Measurements from ENCODE around the gene TPGS2. TPM values are rescaled to one million over a fixed set of nuclear protein-coding genes. Genes with fewer than 3 reads are reported as not detected.
A peak's percentile ranks its signal among the peaks of the same experiment; 100 is the strongest.

The TPGS2 gene
- polyA plus RNA-seq, 2 of the 4 experiments (the other 2 are of a cell fraction), result 71.9 to 143 TPM

- no peak overlapping the region for H3K4me2 ChIP-seq
- H3K27ac ChIP-seq, result no peak overlapping the region
- no peaks in the 10 kb centered on the region for H3K9me3 ChIP-seq
- ChIA-PET CTCF (interaction anchor here (1.0 to 1.2 kb wide), 2 partner anchors 9 to 665 kb away, joined by 3 read pairs; no protein-coding TSS in a partner anchor), POLR2A (no interaction called here)
- H3K4me3 ChIP-seq, result no peak overlapping the region
- no peaks in the 10 kb centered on the region for H3K4me1 ChIP-seq
- WGBS (ENCODE audit: missing lambda C conversion rate), result 71% methylated on average over 12 of the region's 12 CpGs
- no peak for DNase-seq (ENCODE audit: low read depth in 1 of 2, low spot score in 1 of 2)
- no peak for FAIRE-seq
- ATAC-seq, result 0 out of 6 replicates have a peak, but pooled peaks of 1 of the 2 experiments have one; percentile 29
- no peak for TF ChIP-seq POLR2AphosphoS2 (conservative IDR thresholded peaks at IDR 0.05; ENCODE audit: low read length)
- no peak for TF ChIP-seq KDM5A (IDR thresholded peaks at IDR 0.05)
- TF ChIP-seq CEBPB (IDR thresholded peaks at IDR 0.05), result no peak
- TF ChIP-seq TFCP2L1 (CRISPR knock-in tag; IDR thresholded peaks at IDR 0.05), result no peak
- TF ChIP-seq FOSB (CRISPR knock-in tag; IDR thresholded peaks at IDR 0.05), result no peak
- no peak for TF ChIP-seq NFE2L2 (conservative IDR thresholded peaks at IDR 0.05; ENCODE audit: low read length)
- no peak for TF ChIP-seq RCOR1 (IDR thresholded peaks at IDR 0.05; ENCODE audit: low read depth, low read length)
- TF ChIP-seq ZSCAN20 (CRISPR knock-in tag; IDR thresholded peaks at IDR 0.05), result no peak
- no peak for TF ChIP-seq RFX5 (IDR thresholded peaks at IDR 0.05)
- TF ChIP-seq RNF2 (IDR thresholded peaks at IDR 0.05; ENCODE audit: borderline replicate concordance, low read depth), result no peak
- no peak for TF ChIP-seq BHLHE40 (IDR thresholded peaks at IDR 0.05; ENCODE audit: low read depth, low read length)
Measured at GRCh38 chr18:36761186-36761698, 67.6 kb downstream of the TPGS2 start.

- Histone ChIP-seq H3K9me3 (no peaks in the 10 kb centered on the region), H3K4me2 (no peak overlapping the region), H3K4me1 (no peaks in the 10 kb centered on the region), H3K27ac (no peak overlapping the region), H3K4me3 (no peak overlapping the region)
- POLR2A ChIA-PET, result no interaction called here
- DNase-seq (ENCODE audit: low read depth in 1 of 2, low spot score in 1 of 2) (no peak), FAIRE-seq (no peak), ATAC-seq (no peak)
- CTCF ChIA-PET, result interaction anchor here (1.2 kb wide), 1 partner anchor 665 kb away, joined by 3 read pairs; no protein-coding TSS in a partner anchor
- WGBS (ENCODE audit: missing lambda C conversion rate), result 84% methylated on average over 29 of the region's 29 CpGs
- TF ChIP-seq GATA3 (IDR thresholded peaks at IDR 0.05; ENCODE audit: borderline replicate concordance) (no peak), FOSL2 (IDR thresholded peaks at IDR 0.05) (no peak), FOSL2 (CRISPR knock-in tag; IDR thresholded peaks at IDR 0.05) (no peak), HES2 (IDR thresholded peaks at IDR 0.05) (no peak), CBX2 (IDR thresholded peaks at IDR 0.05; ENCODE audit: borderline replicate concordance, low read depth) (no peak)
Measured at GRCh38 chr18:36760598-36760997, 68.2 kb downstream of the TPGS2 start.

GRCh38 chr18:36759167-36759776, 69.5 kb downstream of the TPGS2 start:
- Histone ChIP-seq H3K27ac (no peak overlapping the region), H3K4me2 (no peak overlapping the region), H3K4me3 (no peak overlapping the region), H3K4me1 (no peaks in the 10 kb centered on the region), H3K9me3 (no peaks in the 10 kb centered on the region)
- no peak for DNase-seq (ENCODE audit: low read depth in 1 of 2, low spot score in 1 of 2)
- POLR2A ChIA-PET, result no interaction called here
- TF ChIP-seq ZSCAN20 (CRISPR knock-in tag; IDR thresholded peaks at IDR 0.05), result no peak
- no peak for TF ChIP-seq CHD4 (IDR thresholded peaks at IDR 0.05; ENCODE audit: borderline replicate concordance)
- no peak for TF ChIP-seq RCOR1 (IDR thresholded peaks at IDR 0.05; ENCODE audit: low read depth, low read length)
- TF ChIP-seq REST (IDR thresholded peaks at IDR 0.05), result no peak
- no peak for TF ChIP-seq FOXS1 (CRISPR knock-in tag; IDR thresholded peaks at IDR 0.05)
- TF ChIP-seq RARB (CRISPR knock-in tag; IDR thresholded peaks at IDR 0.05), result no peak
- TF ChIP-seq SREBF2 (IDR thresholded peaks at IDR 0.05), result no peak
- TF ChIP-seq NFE2L2 (conservative IDR thresholded peaks at IDR 0.05; ENCODE audit: low read length), result no peak
- TF ChIP-seq RFX5 (IDR thresholded peaks at IDR 0.05), result no peak
- no peak for TF ChIP-seq BCL3 (IDR thresholded peaks at IDR 0.05)
- TF ChIP-seq SMC3 (IDR thresholded peaks at IDR 0.05), result no peak
- TF ChIP-seq FOSL2 (IDR thresholded peaks at IDR 0.05), result no peak
- TF ChIP-seq FOSL2 (CRISPR knock-in tag; IDR thresholded peaks at IDR 0.05), result no peak
- ATAC-seq, result no peak
- CTCF ChIA-PET, result interaction anchor here (3.6 kb wide), 1 partner anchor 71 kb away, joined by 26 read pairs; no protein-coding TSS in a partner anchor
- WGBS (ENCODE audit: missing lambda C conversion rate), result 26% methylated on average over 6 of the region's 6 CpGs
- no peak for FAIRE-seq

Data from A549 (cell line).